Measurements from ENCODE around the gene NPAS4. TPM values are rescaled to one million over a fixed set of nuclear protein-coding genes. Genes with fewer than 3 reads are reported as not detected.

NPAS4 gene
- total and polyA plus RNA-seq, 2 of the 13 experiments (the other 11 are each of a cell fraction or from before 2014, with no cell fraction given) = not detected

DNA sequence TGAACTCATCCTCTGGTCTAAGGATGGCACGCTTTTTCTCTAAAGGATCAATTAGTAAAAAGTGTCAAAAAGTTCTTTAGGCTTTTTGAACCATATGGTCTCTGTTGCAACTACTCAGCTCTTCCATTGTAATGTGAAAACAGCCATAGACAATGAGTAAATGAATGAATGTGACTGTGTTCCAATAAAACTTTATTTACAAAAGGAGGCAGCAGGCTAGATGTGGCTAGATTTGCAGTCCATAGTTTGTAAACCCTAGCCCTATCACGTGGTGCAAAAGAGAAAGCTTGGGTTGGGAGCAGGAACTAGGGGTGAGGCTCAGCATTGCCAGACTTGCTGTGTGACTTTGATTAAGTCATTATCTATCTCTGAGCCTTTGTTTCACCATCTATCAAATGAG is 5.4 kb upstream of the NPAS4 start:
- no TSS peak for BruUV-seq (replicated peaks)
- in situ Hi-C loops (cut with HindIII; ENCODE audit: extremely low pct_ligation_motif_present, low pct_unique_long_range_greater_than_20kb) = loop anchor here (25.0 kb wide), 1 partner anchor 422 kb away; the partner anchor contains the start of gene RCE1
- Histone ChIP-seq H2AFZ (ENCODE audit: low read length) (no peak overlapping the region), H3K4me3 (replicated peaks in 1 of 3; ENCODE audit: insufficient read depth in 1 of 3, low read depth in 2 of 3, low read length in 3 of 3) (no peak overlapping the region), H3K9ac (ENCODE audit: insufficient read depth, low read depth, low read length) (no peak overlapping the region), H4K20me1 (ENCODE audit: insufficient read depth, low read length) (peaks cover 10% of the 10 kb centered on the region), H3K27ac (ENCODE audit: extremely low read length, insufficient read depth, low read length) (no peak overlapping the region), H3K27me3 (ENCODE audit: control insufficient read depth in 1 of 2, insufficient read depth in 2 of 2, low read length in 2 of 2) (peaks cover 2 to 41% of the 10 kb centered on the region in 2 experiments; a peak in 4 of 5 replicates), H3K36me3 (replicated peaks in 1 of 2; ENCODE audit: control insufficient read depth in 1 of 2, insufficient read depth in 2 of 2, low read length in 2 of 2) (no peaks in the 10 kb centered on the region), H3K4me2 (ENCODE audit: low read depth, low read length) (no peak overlapping the region), H3K9me3 (ENCODE audit: low read length) (no peaks in the 10 kb centered on the region), H3K79me2 (ENCODE audit: insufficient read depth, low read length) (no peaks in the 10 kb centered on the region), H3K4me1 (ENCODE audit: insufficient read depth, low read length) (no peaks in the 10 kb centered on the region)
- ATAC-seq = no peak
- 0% methylated on average over 2 of the region's 2 CpGs for WGBS (ENCODE audit: low lambda C conversion rate)
- FAIRE-seq = no peak
- TF ChIP-seq ZNF607 (CRISPR knock-in tag; IDR thresholded peaks at IDR 0.05; ENCODE audit: borderline replicate concordance) = no peak
- TF ChIP-seq, protein P1, sequence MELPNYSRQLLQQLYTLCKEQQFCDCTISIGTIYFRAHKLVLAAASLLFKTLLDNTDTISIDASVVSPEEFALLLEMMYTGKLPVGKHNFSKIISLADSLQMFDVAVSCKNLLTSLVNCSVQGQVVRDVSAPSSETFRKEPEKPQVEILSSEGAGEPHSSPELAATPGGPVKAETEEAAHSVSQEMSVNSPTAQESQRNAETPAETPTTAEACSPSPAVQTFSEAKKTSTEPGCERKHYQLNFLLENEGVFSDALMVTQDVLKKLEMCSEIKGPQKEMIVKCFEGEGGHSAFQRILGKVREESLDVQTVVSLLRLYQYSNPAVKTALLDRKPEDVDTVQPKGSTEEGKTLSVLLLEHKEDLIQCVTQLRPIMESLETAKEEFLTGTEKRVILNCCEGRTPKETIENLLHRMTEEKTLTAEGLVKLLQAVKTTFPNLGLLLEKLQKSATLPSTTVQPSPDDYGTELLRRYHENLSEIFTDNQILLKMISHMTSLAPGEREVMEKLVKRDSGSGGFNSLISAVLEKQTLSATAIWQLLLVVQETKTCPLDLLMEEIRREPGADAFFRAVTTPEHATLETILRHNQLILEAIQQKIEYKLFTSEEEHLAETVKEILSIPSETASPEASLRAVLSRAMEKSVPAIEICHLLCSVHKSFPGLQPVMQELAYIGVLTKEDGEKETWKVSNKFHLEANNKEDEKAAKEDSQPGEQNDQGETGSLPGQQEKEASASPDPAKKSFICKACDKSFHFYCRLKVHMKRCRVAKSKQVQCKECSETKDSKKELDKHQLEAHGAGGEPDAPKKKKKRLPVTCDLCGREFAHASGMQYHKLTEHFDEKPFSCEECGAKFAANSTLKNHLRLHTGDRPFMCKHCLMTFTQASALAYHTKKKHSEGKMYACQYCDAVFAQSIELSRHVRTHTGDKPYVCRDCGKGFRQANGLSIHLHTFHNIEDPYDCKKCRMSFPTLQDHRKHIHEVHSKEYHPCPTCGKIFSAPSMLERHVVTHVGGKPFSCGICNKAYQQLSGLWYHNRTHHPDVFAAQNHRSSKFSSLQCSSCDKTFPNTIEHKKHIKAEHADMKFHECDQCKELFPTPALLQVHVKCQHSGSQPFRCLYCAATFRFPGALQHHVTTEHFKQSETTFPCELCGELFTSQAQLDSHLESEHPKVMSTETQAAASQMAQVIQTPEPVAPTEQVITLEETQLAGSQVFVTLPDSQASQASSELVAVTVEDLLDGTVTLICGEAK (IDR thresholded peaks at IDR 0.05) = no peak
- TF ChIP-seq, protein P1 (CRISPR knock-in tag; IDR thresholded peaks at IDR 0.05) = peak; percentile 52; the same call in 1 of the 2 replicates
- CTCF ChIA-PET (ENCODE audit: low intra/inter-chr PET ratio, low total read pairs) = no interaction called here
- POLR2A ChIA-PET = no interaction called here
- DNase-seq (ENCODE audit: low spot score) = no peak
- intact Hi-C loops (cut with micrococcal nuclease; ENCODE audit: unreplicated experiment) = no loop called here

Measured in HepG2 (cell line).